Liver (tissue), 3 donors: Measurements from ENCODE around the gene DIAPH2.

Source experiments
- CTCF ChIP-seq: fragments of 150-350 bp; IDR thresholded peaks from 2 replicates; pipeline ENCODE4 v1.5.1; 2017; ENCODE audit warnings: improper control_type of control experiment, low read depth, low read length; ENCODE audit not compliant: missing input control
- EGR1 ChIP-seq, 2 donors: IDR thresholded peaks; 2 replicates each; pipeline ENCODE4 v1.6.1; 2016 to 2018; ENCODE audit warnings: antibody characterized with exemption in 2 of 2, low read depth in 2 of 2
- FOXA1 ChIP-seq: IDR thresholded peaks from 2 replicates; pipeline ENCODE4 v1.6.1; 2016; ENCODE audit warnings: antibody characterized with exemption
- HNF4A ChIP-seq, 2 donors: conservative IDR thresholded peaks; 2 replicates each; pipeline ENCODE4 v1.6.1; 2016; ENCODE audit warnings: antibody characterized with exemption in 2 of 2, mild to moderate bottlenecking in 2 of 2
- HNF4G ChIP-seq: IDR thresholded peaks from 2 replicates; pipeline ENCODE4 v1.6.1; 2016; ENCODE audit warnings: antibody characterized with exemption
- JUND ChIP-seq, 2 donors: IDR thresholded peaks; 2 replicates each; pipeline ENCODE4 v1.6.1; 2016; ENCODE audit warnings: antibody characterized with exemption in 2 of 2
- NR2F2 ChIP-seq: IDR thresholded peaks from 2 replicates; pipeline ENCODE4 v1.6.1; 2016; ENCODE audit warnings: antibody characterized with exemption
- RAD21 ChIP-seq, 2 donors: IDR thresholded peaks; 2 replicates each; pipeline ENCODE4 v1.6.1; 2016; ENCODE audit warnings: antibody characterized with exemption in 2 of 2, mild to moderate bottlenecking in 2 of 2
- REST ChIP-seq: IDR thresholded peaks from 2 replicates; pipeline ENCODE4 v1.6.1; 2016; ENCODE audit warnings: antibody characterized with exemption, mild to moderate bottlenecking
- SP1 ChIP-seq: IDR thresholded peaks from 2 replicates; pipeline ENCODE4 v1.6.1; 2018; ENCODE audit warnings: antibody characterized with exemption, mild to moderate bottlenecking
- TAF1 ChIP-seq: conservative IDR thresholded peaks from 2 replicates; pipeline ENCODE4 v1.6.1; 2016; ENCODE audit warnings: antibody characterized with exemption, mild to moderate bottlenecking
- YY1 ChIP-seq: IDR thresholded peaks from 2 replicates; pipeline ENCODE4 v1.6.1; 2016; ENCODE audit warnings: antibody characterized with exemption, mild to moderate bottlenecking
- TF ChIP-seq, protein P1 (sequence below): IDR thresholded peaks from 2 replicates; pipeline ENCODE4 v1.6.1; 2016; ENCODE audit warnings: antibody characterized with exemption
- TF ChIP-seq, protein P2 (sequence below): IDR thresholded peaks from 2 replicates; pipeline ENCODE4 v1.6.1; 2016; ENCODE audit warnings: antibody characterized with exemption
- donor health status: healthy.
- donor health status: healthy.

DNA sequence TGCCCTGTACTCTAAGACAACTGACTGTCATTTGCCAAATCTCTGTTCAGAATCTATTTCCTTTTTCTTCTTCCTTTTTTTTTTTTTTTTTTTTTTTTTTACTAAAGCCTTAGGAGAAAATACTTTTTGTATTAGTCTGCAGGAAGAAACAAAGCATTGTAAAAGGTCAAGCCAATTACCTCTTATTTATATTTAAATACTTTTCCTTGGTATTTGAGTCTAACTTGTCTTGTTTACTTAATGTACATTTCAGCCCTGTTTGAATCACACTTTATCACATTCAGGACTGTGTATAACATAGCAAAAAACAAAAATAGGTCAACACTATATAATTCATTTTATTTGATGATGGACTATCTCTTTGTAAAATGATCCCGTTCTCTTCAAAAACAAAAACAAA, 461.3 kb downstream of the DIAPH2 start:
- no peak for TF ChIP-seq CTCF
- no peak for TF ChIP-seq TAF1
- TF ChIP-seq YY1: no peak
- TF ChIP-seq, protein P1, sequence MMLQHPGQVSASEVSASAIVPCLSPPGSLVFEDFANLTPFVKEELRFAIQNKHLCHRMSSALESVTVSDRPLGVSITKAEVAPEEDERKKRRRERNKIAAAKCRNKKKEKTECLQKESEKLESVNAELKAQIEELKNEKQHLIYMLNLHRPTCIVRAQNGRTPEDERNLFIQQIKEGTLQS: no peak
- TF ChIP-seq, protein P2, sequence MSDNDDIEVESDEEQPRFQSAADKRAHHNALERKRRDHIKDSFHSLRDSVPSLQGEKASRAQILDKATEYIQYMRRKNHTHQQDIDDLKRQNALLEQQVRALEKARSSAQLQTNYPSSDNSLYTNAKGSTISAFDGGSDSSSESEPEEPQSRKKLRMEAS: no peak
- TF ChIP-seq REST: no peak
- TF ChIP-seq RAD21 (IDR thresholded peaks at IDR 0.05): no peak
- TF ChIP-seq SP1: no peak
- no peak for TF ChIP-seq FOXA1
- TF ChIP-seq HNF4A (conservative IDR thresholded peaks at IDR 0.05): no peak
- no peak for TF ChIP-seq EGR1 (IDR thresholded peaks at IDR 0.05; ENCODE audit: low read depth in 2 of 2)
- TF ChIP-seq HNF4G: no peak
- no peak for TF ChIP-seq NR2F2
- TF ChIP-seq JUND (IDR thresholded peaks at IDR 0.05): no peak
